NCI-H226 (cell line): ENCODE measurements around the gene FIGNL2.

Experiments
- DNase-seq: peaks from one replicate; pipeline ENCODE4 v3.0.0-alpha.2; 2015

The FIGNL2 gene

DNA sequence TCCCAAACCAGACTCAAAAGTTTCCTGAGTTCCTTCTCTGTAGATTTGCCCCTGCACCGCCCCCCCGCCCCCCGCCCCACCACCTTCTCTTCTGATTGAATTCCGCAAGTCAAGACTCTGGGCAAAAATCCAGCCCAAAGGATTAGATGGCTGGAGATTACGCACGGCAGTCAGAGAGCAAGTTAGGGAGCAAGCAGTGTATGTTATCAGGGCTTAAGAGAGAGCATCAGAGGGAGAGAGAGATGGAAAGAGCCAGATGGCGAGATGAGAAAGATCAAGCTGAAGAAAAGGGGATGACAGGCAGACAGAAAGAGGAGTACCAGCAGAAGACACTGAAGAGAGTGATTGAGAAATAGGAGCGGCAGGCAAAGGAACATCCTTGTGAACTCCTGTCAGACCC lies 25.5 kb upstream of the FIGNL2 start:
- no peak for DNase-seq

DNA sequence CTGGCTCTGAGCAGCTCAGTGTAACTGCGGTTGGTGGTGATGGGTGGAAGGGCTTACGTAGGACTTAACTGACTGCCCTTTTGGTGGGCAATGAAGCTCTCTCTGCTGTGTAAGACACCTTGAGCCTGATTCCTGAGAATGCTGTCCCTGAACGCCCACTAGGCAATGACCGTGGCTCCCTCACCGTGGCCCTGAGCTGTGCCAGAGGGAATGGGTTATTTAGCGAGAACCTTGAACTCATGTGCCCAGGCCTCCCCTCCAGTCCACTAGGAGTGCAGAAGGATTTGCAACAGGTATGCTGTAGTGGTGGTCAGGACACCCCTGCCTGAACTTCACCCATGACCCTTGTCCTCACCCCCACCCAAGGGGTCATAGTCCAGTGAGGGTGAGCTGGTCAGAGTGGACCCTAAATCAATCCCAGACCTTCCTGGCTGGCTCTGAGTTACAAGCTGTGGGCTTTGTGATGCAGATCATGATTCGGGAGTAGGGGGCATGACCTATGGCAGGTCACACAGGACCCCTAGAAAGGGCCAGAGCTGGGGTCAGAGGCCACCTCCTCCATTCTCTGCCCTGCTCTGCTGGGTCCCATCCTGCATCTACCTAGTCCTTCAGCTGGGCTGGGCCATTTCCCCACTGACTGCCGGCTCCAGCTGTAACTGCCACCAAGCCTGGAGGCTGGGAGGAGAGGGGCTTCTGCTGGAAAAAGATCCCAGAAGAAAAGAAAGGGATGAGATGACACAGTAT lies 24.9 kb upstream of the FIGNL2 start:
- no peak for DNase-seq

DNA sequence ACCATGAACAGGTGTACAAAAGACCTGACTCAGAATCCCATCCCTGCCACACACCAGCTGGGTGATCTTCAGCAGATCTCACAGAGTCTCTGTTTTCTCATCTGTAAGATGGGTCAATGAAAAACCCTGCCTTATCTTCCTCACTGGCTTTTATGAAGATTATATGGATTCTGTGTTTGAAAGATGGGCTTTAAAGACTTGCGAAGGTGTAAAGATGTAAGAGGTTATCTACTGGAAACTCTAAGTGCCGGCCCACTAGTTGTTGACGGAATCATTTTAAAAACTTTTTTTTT lies 24.1 kb upstream of the FIGNL2 start:
- no peak for DNase-seq

DNA sequence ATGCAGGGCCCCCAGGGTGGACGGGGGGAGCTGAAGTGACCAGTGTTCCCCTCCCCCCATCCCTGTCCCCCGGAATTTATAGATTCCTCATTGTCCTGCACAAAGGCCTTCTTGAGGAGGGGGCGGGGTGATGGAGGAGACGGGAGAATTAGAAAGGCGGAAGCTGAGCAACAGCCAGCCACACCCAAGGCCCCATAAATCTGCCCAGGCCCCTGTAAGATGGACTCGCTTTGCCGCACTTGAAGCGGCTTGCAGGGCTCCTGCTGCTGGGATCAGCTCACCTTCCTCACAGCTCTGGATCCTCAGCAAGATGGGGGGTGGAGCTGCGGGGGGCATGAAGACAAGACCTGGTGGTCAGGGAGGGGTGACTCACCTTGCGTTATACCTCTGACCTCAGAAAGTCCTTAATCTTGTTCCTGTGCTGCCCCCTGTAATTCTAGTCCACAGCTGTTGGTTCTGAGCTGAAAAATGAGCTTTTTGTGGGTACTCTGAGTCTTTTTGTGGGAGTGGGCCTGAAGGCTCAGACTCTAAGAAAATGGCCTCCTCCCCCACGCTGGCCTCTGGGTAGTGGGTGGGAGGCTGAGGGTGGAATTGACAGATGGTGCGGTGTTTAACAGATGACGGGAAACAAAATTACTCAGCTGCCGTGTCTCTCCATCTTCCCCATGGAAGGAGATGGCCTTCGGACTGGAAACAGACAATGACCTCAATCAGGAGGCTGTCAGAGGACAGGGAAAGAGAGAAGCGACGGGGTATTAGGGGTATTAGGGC lies 23.6 kb upstream of the FIGNL2 start:
- no peak for DNase-seq

DNA sequence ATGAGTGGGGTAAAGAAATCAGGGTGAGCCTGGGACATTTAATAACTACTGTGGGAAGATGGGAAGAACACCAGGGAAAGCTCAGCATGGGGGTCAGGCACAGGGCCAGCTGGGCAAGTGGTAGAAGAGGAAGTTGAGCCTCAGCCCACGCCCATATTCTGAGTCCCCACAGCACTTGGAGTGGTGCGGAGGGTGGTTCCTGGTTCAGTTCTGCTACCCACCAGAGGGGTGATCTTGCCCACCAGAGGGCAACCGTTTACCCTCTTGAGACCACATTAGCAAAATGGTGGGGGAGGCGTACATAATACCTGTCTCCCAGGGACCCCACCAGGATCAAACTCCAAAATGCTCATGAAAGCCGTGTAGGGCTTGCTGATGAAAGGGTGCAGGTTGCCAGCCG lies 22.6 kb upstream of the FIGNL2 start:
- no peak for DNase-seq

DNA sequence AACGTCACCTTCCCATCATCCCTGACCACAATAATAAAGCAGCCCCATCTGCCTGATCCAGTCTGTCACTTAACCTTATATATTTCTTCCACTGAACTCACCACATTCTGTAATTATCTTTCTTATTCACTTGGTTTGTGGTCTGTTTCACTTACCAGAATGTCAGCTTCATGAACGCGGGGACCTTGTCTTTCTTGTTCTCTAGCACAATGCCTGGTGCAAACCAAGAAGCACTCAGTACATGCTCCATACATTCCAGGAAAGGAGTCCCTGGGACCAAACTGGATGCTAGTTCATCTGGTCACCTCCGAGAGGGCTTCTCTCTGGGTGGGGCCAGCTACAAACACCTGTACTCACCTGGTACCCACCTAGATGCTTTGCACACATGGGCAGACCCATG lies 22.0 kb upstream of the FIGNL2 start:
- no peak for DNase-seq

DNA sequence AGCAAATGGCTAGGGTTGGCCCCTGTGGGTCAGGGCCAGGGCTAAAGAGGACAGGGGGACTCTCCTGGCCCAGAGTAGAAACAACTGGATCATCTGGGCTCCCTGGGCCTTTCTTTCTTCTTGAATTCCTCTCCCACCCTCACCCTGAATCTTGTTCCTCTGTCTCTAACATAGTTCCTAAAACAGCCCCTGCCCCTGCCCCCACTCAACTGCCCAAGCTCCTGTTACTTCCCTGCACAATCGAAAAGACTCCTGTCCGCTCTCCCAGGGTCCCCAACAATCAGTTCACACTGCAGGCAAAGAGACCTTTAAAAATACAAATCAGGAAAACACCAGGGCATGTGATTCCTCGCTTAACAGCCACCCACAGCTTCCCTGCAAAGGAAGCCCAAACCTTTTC lies 21.4 kb upstream of the FIGNL2 start:
- DNase-seq = no peak

DNA sequence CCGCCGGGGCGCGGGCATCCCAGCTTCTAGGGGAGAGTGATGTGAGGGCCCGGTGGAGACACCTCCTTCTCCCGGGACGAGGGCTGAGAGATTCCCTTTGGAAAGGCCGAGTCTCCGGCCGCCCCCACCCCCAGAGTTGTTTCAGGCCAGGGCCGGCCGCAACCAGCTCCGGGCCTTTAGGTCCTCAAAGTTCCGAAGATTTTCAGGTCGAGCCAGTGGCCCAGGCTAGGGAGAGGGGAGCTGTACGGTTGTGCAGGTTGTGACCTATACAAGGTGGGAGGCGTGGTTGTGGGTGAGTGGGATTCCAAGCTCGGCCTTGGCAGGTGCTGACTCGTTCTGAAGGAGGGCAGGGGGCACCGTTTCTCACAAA lies 21.0 kb upstream of the FIGNL2 start:
- DNase-seq = no peak

DNA sequence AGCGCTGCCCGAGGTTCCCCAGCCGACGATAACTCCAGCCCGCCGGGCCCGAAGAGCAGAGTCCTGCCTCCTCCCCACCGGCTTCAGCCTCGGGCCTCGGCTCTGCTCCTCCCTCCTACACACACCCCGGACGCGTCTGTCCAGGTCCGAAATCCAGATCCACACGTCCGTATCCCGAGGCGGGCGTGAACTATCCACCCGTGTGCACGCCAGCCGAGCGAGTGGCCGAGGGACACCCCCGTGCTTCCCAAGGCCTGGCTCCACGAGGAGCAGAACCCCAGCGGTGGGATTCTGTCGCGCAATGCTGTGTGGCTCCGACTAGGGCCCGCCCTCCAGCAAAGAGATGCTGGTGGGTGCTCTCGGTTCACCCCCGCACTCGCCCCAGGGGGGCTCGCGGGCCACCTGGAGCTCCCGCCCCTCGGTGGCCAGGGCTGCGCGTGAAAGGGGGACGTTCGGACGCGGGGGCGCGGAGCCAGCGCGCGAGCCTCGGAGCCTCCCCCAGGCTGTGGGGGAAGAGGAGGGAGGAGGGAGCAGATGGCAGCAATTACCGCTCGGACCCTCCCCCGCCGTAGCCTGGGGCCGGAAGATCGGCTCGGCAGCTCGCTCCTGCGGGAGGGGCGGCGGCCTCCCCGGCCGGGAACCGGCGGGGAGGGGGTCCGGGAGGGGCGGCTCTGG lies 20.4 kb upstream of the FIGNL2 start:
- DNase-seq = no peak

DNA sequence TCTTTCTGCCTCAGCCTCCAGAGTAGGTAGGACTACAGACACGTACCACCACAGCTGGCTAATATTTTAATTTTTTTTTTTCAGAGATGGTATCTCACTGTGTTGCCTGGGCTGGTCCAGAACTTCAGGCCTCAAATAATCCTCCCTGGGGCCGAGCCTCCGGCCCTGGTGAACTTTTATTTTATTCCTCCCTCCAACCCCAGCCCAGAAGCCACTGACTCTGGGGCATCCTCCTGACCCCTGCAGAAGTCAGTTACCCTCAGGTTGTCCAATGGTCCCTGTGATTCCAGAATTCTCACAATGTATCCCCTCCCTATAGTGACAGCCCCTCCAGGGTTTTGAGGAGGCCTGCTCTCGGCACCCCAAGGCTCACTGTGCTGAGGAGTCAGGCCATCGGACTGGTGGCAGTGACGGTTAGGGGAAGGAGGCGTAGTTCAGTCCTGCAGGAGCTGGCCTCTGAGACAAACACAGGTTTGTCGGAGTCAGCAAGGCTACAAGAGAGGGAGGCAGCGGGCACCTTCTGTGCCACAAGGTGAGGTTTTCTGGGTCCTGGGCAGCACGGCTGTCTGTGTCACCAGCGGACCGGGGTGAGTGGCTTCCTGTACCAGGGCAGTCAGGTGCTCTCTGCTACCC lies 19.4 kb upstream of the FIGNL2 start:
- no peak for DNase-seq

DNA sequence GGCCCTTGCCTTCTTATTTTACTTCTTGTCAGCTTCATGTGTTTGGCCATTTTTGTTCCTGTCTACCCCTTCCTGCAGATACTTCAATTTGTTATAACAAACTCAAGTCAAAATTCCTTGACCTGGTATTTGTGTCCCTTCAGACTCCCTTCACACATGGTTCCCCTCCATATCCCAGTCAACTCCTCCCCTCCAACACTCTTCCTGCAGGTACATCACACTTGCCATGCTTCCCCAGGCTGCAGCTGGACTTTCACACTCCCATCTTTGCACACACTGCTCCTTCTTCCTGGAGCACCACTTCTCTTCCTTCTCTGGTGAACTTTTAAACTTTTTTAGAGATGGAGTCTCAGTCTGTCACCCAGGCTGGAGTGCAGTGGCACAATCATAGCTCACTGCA lies 18.9 kb upstream of the FIGNL2 start:
- DNase-seq = no peak

DNA sequence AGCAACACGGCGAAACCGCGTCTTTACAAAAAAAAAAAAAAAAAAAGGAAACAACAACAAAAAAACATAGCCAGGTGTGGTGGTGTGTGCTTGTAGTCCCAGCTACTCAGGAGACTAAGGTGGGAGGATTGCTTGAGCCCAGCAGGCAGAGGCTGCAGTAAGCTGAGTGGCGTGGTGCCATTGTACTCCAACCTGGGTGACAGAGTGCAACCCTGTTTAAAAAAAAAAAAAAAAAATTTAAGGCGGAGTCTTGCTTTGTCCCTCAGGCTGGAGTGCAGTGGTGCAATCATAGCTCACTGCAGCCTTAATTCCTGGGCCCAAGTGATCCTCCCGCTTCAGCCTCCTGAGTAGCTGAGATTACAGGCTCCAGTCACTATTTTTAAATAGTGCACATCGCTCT lies 18.2 kb upstream of the FIGNL2 start:
- DNase-seq = no peak

DNA sequence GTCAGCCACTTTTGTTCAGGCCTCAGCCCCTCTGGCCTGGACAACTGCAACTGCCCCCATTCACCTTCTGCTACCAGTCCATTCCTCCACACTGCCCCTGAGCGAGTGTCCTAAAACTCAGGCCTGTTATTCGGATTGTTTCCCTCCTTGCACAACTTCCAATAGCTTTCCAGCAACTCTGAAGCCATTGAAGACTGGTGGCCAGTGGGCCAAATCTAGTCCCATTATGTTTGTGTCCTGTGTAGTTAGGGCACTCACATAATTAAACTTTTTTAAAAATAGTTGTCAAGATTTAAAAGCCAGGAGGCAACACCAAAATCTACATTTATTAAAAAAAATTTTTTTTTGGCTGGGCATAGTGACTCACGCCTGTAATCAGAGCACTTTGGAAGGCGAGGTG lies 17.8 kb upstream of the FIGNL2 start:
- DNase-seq = no peak

DNA sequence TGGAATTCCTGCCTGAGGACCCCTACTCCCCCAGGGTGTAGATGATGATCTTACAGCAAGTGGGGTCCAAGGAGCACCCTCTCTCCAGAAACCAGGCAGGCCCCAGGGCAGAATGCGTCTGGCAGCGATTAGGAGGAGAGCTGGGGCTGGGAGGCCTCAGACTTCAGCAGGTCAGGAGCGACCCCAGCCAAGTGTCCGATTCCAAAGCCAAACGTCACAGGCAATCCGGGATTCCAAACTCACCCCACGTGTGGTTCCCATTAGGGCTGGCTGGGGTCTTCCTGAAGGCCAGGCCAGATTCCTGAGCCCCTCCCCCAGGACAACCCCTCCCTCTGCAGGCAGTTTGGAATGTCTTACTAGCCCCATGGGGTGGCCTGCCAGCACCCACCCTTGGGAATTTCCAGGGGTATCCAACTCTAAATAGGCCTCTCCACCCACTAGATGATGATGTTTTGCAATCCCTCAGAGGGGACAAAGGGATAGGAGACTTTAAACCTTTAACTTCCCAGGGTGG lies 17.3 kb upstream of the FIGNL2 start:
- DNase-seq = no peak

DNA sequence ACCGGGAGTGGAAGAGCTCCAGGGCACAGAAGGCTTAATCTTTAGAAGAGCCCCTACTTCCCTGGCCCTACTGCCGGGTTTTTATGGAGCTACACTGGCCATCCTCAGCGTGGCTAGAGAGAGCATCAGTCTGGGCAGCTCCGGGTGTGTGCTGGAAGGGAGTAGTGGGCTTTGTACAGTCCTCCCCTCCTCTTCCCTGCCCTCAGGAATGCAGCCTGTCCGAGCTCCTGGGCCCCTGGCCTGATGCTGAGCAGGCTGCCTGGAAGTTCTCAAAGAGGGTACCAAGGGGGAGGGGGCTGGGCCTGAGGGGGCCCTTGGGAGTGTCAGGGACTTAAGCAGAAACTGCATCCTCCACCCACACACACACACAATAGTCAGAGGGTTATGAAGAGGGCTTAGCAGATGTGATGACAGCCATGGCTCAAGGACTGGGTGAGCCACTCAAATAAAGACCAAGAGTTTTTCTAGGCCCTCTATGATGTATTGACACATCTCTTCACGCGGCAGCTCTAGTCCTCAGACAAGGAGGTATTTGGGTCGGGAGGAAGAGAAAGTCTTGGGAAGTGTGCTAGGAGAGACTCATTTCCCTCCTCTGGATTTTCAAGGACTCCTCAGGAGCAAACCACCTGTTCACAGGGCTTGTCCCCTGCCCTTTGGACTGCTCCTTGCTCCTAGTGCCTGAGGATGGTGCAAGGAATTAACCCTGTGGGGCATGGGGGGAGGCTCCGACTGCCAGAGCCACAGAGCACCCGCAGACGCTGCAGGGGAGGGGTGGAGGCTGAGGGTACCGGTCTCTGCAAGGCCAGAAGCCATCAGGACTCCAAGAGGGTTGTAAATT lies 16.5 kb upstream of the FIGNL2 start:
- DNase-seq = no peak

DNA sequence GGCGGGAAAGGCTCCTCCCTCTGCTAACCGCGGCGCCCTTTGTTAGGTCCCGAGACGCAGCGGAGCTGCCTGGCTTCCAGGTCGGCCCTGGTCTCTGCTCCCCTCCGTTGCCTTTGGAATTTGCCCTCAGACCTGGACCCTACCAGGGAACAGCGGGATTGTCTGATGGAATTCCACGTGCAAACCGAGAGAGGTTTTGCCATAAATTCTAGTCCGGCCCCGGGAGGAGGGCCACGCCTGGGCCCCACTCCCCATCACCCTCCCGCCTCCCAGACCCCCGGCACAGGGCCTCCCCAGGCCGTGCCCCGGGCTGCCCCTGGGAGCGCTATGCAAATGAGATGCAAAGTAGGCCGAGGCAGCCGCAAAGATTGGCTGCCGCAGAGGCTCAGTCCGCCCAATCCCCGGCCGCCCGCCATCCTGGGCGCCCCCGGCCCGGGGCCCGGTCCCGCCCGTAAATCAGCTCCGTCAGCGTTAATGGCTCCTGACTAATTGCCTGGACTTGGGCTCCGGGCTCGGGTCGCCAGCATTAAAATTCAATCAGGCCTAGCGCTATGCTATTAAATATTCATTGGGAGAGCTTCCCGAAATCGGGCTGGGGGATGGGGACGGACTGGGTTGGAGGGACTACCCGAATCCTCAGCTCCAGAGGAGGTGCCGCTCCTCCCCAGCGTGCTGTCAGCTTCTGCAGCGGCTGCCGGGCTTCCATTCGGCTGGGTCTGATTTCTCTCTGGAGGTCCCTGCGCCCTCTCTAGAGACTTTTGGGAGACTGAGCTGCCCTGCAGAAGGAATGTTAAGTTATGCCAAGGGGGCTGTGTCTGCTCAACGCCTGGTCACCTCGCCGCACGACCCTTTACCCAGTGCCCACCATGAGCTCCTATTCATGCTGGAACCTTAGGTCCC lies 15.7 kb upstream of the FIGNL2 start:
- DNase-seq = no peak

DNA sequence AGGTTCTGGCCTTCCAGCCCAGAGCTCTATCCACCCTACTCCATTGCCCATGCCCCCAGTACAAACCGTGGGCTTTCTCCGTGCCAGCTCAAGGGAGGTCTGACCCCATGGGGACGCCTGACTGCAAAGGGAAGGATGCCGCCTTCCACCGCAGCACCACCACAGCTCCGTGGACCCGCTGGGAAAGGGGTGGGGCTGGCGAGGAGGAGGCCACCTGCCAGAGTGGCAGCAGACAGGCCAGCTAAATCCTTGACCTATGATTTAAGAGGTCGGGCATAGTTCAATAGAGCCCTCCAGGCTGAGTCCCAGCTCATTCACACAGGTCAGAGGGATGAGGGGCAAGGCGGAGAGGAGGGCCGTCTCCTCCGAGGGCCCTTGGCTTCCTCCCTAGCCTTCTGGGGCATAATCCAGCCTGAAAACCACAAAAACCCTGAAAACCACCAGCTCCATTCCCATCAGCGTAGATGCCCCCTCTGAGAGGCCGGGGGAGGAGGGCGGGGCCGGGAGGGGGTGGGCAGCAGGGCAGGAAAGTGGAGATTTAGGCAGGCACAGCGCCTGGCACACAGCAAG lies 14.9 kb upstream of the FIGNL2 start:
- no peak for DNase-seq

DNA sequence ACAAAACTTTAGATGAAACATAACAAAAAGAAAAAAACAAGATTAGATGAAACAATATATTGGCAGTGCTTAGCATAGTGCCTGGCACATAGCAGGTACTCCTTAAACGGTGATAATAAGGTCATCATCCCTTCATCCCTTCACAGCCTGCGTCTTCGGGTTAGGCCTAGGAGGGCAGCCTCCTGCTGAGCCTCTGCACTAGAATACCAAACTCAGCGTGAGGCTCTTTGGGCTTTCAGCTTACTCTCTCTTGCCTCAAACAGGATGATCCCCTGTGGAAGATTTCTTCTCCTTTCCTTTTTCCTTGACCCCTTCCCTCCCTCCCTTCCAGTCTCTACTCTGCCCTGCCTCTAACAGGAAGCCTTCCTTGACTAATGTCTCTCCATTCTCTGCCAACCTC lies 14.4 kb upstream of the FIGNL2 start:
- no peak for DNase-seq

DNA sequence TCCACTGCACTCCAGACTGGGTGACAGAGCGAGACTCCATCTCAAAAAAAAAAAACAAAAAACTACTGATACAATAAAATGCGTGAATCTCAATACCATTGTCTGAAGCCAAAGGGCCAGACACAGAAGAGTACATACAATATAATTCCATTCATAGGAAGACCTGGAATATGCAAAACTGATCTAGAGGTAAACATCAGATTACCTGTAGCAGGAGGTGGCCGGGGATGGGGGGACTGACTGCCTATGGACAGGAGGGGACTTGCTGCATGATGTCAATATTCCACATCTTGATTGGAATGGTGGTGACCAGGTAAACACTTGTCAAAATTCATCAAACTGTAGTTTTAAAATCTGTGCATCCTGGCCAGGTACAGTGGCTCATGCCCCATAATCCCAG lies 12.5 kb upstream of the FIGNL2 start:
- no peak for DNase-seq

DNA sequence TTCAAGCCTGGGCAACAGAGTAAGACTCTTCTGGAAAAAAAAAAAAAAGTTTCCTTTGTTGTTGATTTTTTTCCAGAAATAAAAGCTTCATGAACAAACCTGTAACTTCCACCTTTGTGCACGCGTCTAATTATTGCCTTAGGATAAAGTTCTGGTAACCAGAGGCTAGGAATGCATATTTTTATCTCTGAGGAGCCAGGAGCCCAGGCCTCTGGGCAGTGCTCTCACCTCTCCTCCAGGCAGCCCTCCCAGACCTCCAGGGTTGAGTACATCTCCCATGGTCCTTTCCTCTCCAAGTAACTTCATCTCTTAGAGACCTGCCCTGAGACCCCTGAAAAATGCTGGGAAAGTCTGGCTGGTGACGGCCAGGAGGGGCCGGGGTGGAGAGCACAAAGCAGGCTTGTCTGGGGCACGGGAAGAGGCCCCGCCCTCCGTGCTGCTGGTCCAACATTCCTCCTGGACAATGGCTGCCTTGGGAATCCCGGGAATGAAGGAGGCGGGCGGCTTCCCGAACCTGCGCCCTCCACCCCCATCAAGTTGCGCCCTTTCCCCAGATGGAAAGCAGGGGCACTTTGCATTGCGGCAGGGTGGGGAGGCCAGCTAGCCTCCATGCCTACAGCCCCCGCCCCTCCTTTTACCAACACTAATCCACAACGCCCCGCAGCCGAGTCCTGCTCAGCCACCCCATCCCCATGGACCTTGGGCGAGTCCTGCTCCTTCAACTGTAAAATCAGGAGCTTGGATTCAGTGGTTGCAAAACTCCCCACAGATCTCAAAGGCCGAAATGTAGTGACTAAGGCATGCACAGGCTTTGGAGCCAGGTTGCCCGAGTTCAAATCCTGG lies 7.3 kb upstream of the FIGNL2 start:
- peak; percentile 51 for DNase-seq
